IMR-90 (cell line): ENCODE results near the gene COL18A1. TPM values are rescaled to one million over a fixed set of nuclear protein-coding genes. Genes with fewer than 3 reads are reported as not detected.

Experiments
- ATAC-seq: fragments of 200-7000 bp; cut with Tn5 transposase; 2 replicates; pipeline ENCODE4 v1.9.1; 2020; ENCODE audit warnings: low read depth, mild to moderate bottlenecking, moderate library complexity
- BruUV-seq: library from RNA; stranded (reverse); fragments of 400-500 nt; replicated peaks from 2 replicates; lab custom pipeline; 2021; lab: Mats Ljungman, UMichigan
- CTCF ChIA-PET: fragments of 300-600 bp; formaldehyde crosslinking; extraction: SDS; loops from one replicate; lab custom pipeline; 2021; ENCODE audit warnings: antibody characterized with exemption; lab: Yijun Ruan, JAX
- POLR2A ChIA-PET: fragments of 300-600 bp; sonication (Branson Sonifier 250); formaldehyde crosslinking; loops from one replicate; lab custom pipeline; 2022; ENCODE audit warnings: antibody characterized with exemption; ENCODE audit not compliant: unreplicated experiment; lab: Charles Lee
- DNase-seq: peaks from one replicate; pipeline ENCODE4 v3.0.0; 2013
- H2AFZ ChIP-seq: replicated peaks from 2 replicates; pipeline ENCODE3; 2013; ENCODE audit warnings: low read length, mild to moderate bottlenecking; ENCODE audit not compliant: poor library complexity
- H2AK5ac ChIP-seq: 2 replicates; pipeline ENCODE4 v1.6.1; 2013; ENCODE audit warnings: low read depth, low read length, inconsistent platforms
- H2AK9ac ChIP-seq: replicated peaks from 2 replicates; pipeline ENCODE3; 2013; ENCODE audit warnings: mild to moderate bottlenecking, low read depth, low read length, moderate library complexity; ENCODE audit not compliant: poor library complexity
- H2BK120ac ChIP-seq: 2 replicates; pipeline ENCODE4 v1.6.1; 2013; ENCODE audit warnings: low read depth, low read length, inconsistent platforms
- H2BK15ac ChIP-seq: 3 replicates; pipeline ENCODE4 v1.6.1; 2013; ENCODE audit warnings: low read depth, low read length, inconsistent platforms
- H2BK20ac ChIP-seq: 2 replicates; pipeline ENCODE4 v1.6.1; 2013; ENCODE audit warnings: low read depth, mild to moderate bottlenecking, inconsistent platforms, low read length, moderate library complexity
- H2BK5ac ChIP-seq: 2 replicates; pipeline ENCODE4 v1.6.1; 2013; ENCODE audit warnings: mild to moderate bottlenecking, low read depth, low read length, inconsistent platforms; ENCODE audit not compliant: poor library complexity, severe bottlenecking
- H3K14ac ChIP-seq: replicated peaks from 2 replicates; pipeline ENCODE4 v1.6.1; 2013; ENCODE audit warnings: low read depth, low read length, inconsistent platforms
- H3K18ac ChIP-seq: 2 replicates; pipeline ENCODE4 v1.6.1; 2013; ENCODE audit warnings: low read depth, low read length, control low read depth
- H3K23ac ChIP-seq: 2 replicates; pipeline ENCODE4 v1.6.1; 2013; ENCODE audit warnings: low read depth, low read length, inconsistent platforms
- H3K27ac ChIP-seq: 2 replicates; pipeline ENCODE4 v1.5.1; 2013; ENCODE audit warnings: mild to moderate bottlenecking, control low read depth, low read length; ENCODE audit not compliant: insufficient read depth
- H3K27me3 ChIP-seq: 2 replicates; pipeline ENCODE4 v1.6.1; 2013; ENCODE audit warnings: low read length; ENCODE audit not compliant: control insufficient read depth, insufficient read depth
- H3K36me3 ChIP-seq: 2 replicates; pipeline ENCODE4 v1.6.1; 2013; ENCODE audit warnings: low read length, mixed read lengths; ENCODE audit not compliant: control insufficient read depth, insufficient read depth
- H3K4ac ChIP-seq: 2 replicates; pipeline ENCODE4 v1.6.1; 2013; ENCODE audit warnings: low read depth, low read length, inconsistent platforms
- H3K4me1 ChIP-seq: 2 replicates; pipeline ENCODE4 v1.6.1; 2013; ENCODE audit warnings: low read length, mixed read lengths; ENCODE audit not compliant: control insufficient read depth, insufficient read depth
- H3K4me2 ChIP-seq: 2 replicates; pipeline ENCODE4 v1.6.1; 2013; ENCODE audit warnings: low read depth, mild to moderate bottlenecking, control low read depth, low read length, moderate library complexity
- H3K4me3 ChIP-seq: 2 replicates; pipeline ENCODE4 v1.5.1; 2013; ENCODE audit warnings: low read depth, mild to moderate bottlenecking, control low read depth, low read length, moderate library complexity; ENCODE audit not compliant: insufficient read depth
- H3K56ac ChIP-seq: 2 replicates; pipeline ENCODE4 v1.6.1; 2013; ENCODE audit warnings: low read length, inconsistent platforms; ENCODE audit not compliant: insufficient read depth; ENCODE audit errors: extremely low read depth
- H3K79me1 ChIP-seq, 2 experiments: 2 replicates each; pipeline ENCODE4 v1.6.1; 2013; ENCODE audit warnings: low read length in 2 of 2, inconsistent platforms in 1 of 2, low read depth in 1 of 2
- H3K9ac ChIP-seq: 2 replicates; pipeline ENCODE4 v1.6.1; 2013; ENCODE audit warnings: low read depth, low read length, control low read depth
- H3K9me1 ChIP-seq: 2 replicates; pipeline ENCODE4 v1.6.1; 2013; ENCODE audit warnings: low read length, inconsistent platforms; ENCODE audit not compliant: insufficient read depth
- H3K9me3 ChIP-seq: 2 replicates; pipeline ENCODE4 v1.6.1; 2013; ENCODE audit warnings: low read length; ENCODE audit not compliant: control insufficient read depth, insufficient read depth
- H4K20me1 ChIP-seq: 2 replicates; pipeline ENCODE4 v1.6.1; 2013; ENCODE audit warnings: low read length, inconsistent platforms; ENCODE audit not compliant: insufficient read depth
- H4K5ac ChIP-seq: 2 replicates; pipeline ENCODE4 v1.6.1; 2013; ENCODE audit warnings: mild to moderate bottlenecking, low read depth, low read length, control low read depth
- H4K8ac ChIP-seq, 2 experiments: 2 replicates each; pipeline ENCODE4 v1.6.1; 2013; ENCODE audit warnings: low read depth in 2 of 2, low read length in 2 of 2, control low read depth in 1 of 2, inconsistent platforms in 1 of 2
- H4K91ac ChIP-seq: 2 replicates; pipeline ENCODE4 v1.6.1; 2013; ENCODE audit warnings: low read depth, low read length, inconsistent platforms; ENCODE audit not compliant: insufficient read depth
- CTCF ChIP-seq: conservative IDR thresholded peaks from 2 replicates; pipeline ENCODE4 v1.5.1; 2012; ENCODE audit warnings: mild to moderate bottlenecking, low read depth, low read length, improper control_type of control experiment
- MAFK ChIP-seq: IDR thresholded peaks from 2 replicates; pipeline ENCODE4 v1.6.1; 2012; ENCODE audit warnings: low read depth, low read length, improper control_type of control experiment
- WGBS, 2 experiments: methylation state at CpG; one replicate each; pipeline versions ENCODE4 v1.1.5 to v1.1.7; 2013; ENCODE audit warnings: missing lambda C conversion rate in 2 of 2; ENCODE audit not compliant: insufficient read length in 1 of 2; ENCODE audit errors: extremely low coverage in 2 of 2; 5-methylcytosine and 5-hydroxymethylcytosine counted together
- dilution Hi-C: fragments of 300-500 bp; cut with HindIII; formaldehyde crosslinking; loops from one replicate; pipeline ENCODE4 v1.14.3; 2018; ENCODE audit warnings: low sequenced_read_pairs; ENCODE audit not compliant: unreplicated experiment
- in situ Hi-C: fragments of 300-500 bp; cut with MboI; formaldehyde crosslinking; loops from 3 replicates; pipeline ENCODE4 v1.14.3; 2019; ENCODE audit warnings: low sequenced_read_pairs, inconsistent platforms, mixed read lengths
- intact Hi-C: fragments of 100-400 bp; cut with micrococcal nuclease; formaldehyde crosslinking; loops from 2 replicates; pipeline ENCODE4 v1.10.0; 2022
- polyA plus RNA-seq, 3 experiments: library from polyadenylated mRNA; depleted of rRNA; stranded (reverse); fragments of >200 nt; gene quantifications; 2 replicates each; pipeline ENCODE4 v1.2.3, GENCODE V29; 2012; ENCODE audit warnings: low replicate concordance in 1 of 3
- total RNA-seq: library from RNA; depleted of rRNA; stranded (reverse); fragments of >200 nt; gene quantifications from 2 replicates; pipeline ENCODE4 v1.2.3, GENCODE V29; 2012

COL18A1 gene
- total and polyA plus RNA-seq, 2 of the 4 experiments (the other 2 are of a cell fraction): 4.3 to 46.7 TPM

- TF ChIP-seq MAFK: no peak
These were observed 23.8 kb upstream of the COL18A1 start (continued) for GRCh38 chr21:45381036-45381787.

GRCh38 chr21:45381865-45382696 lies 22.9 kb upstream of the COL18A1 start:
- 96% methylated on average over 4 of the region's 28 CpGs; no CpG with 5 or more reads in 1 of the 2 experiments for WGBS, 2 experiments

More at GRCh38 chr21:45381865-45382696, 22.9 kb upstream of the COL18A1 start:
- dilution Hi-C loops (no loop called here), intact Hi-C loops (no loop called here), in situ Hi-C loops (loop anchor here (10.0 kb wide), 1 partner anchor 57 kb away; no protein-coding TSS in a partner anchor)
- Histone ChIP-seq H2BK15ac (no peak overlapping the region), H4K20me1 (no peaks in the 10 kb centered on the region), H3K18ac (no peak overlapping the region), H2AK5ac (peak overlapping the region; percentile 56), H3K14ac (no peak overlapping the region), H2BK120ac (no peak overlapping the region), H2AK9ac (peak overlapping the region; percentile 39), H3K27ac (no peak overlapping the region), H2AFZ (peak overlapping the region; percentile 72), H2BK20ac (peak overlapping the region; percentile 25; the same call in 1 of the 2 replicates), H3K23ac (no peak overlapping the region), H3K79me1 (no peaks in the 10 kb centered on the region; a peak in 1 of 4 replicates), H3K4ac (no peak overlapping the region), H3K4me1 (peaks cover 17% of the 10 kb centered on the region), H3K36me3 (no peaks in the 10 kb centered on the region), H3K9me3 (no peaks in the 10 kb centered on the region; the same call in none of the 2 replicates), H3K4me3 (no peak overlapping the region), H3K9ac (no peak overlapping the region), H4K91ac (no peak overlapping the region), H3K56ac (no peak overlapping the region), H4K8ac (no peak overlapping the region), H3K27me3 (no peaks in the 10 kb centered on the region), H4K5ac (no peak overlapping the region), H3K4me2 (no peak overlapping the region), H3K9me1 (peaks cover 24% of the 10 kb centered on the region; the same call in 1 of the 2 replicates), H2BK5ac (no peak overlapping the region)
- DNase-seq (no peak), ATAC-seq (no peak)
- ChIA-PET POLR2A (no interaction called here), CTCF (no interaction called here)
- no peak for TF ChIP-seq CTCF
- BruUV-seq: no TSS peak
